DND-41 (cell line): Measurements from ENCODE around the gene FERMT2.

Source experiments
- ATAC-seq: fragments of 200-7000 bp; cut with Tn5 transposase; 3 replicates; pipeline ENCODE4 v1.9.1; 2021; ENCODE audit warnings: low read depth; ENCODE audit not compliant: insufficient read depth
- DNase-seq: peaks from one replicate; pipeline ENCODE4 v3.0.0-alpha.2; 2020
- H2AFZ ChIP-seq: 2 replicates; pipeline ENCODE4 v1.6.0; 2012; ENCODE audit warnings: low read depth, low read length
- H3K27ac ChIP-seq: 2 replicates; pipeline ENCODE4 v1.5.1; 2012; ENCODE audit warnings: low read length, inconsistent platforms
- H3K27me3 ChIP-seq: fragments of 200-600 bp; sonication (generic); 2 replicates; pipeline ENCODE4 v1.6.0; 2012; ENCODE audit warnings: low read length, mild to moderate bottlenecking, inconsistent platforms; ENCODE audit not compliant: insufficient read depth, poor library complexity
- H3K36me3 ChIP-seq: 2 replicates; pipeline ENCODE4 v1.5.1; 2012; ENCODE audit warnings: low read length, inconsistent platforms; ENCODE audit not compliant: insufficient read depth
- H3K4me1 ChIP-seq: 2 replicates; pipeline ENCODE4 v1.5.1; 2012; ENCODE audit warnings: mild to moderate bottlenecking, low read length; ENCODE audit not compliant: insufficient read depth
- H3K4me2 ChIP-seq: 2 replicates; pipeline ENCODE4 v1.6.0; 2012; ENCODE audit warnings: mild to moderate bottlenecking, moderate library complexity, low read length, inconsistent platforms; ENCODE audit not compliant: insufficient read depth
- H3K4me3 ChIP-seq, 2 experiments: fragments of 200-600 bp in 1 of 2; shearing (Covaris generic) in 1 of 2; 2 replicates each; pipeline ENCODE4 v1.5.1; 2012 to 2016; ENCODE audit warnings: inconsistent platforms in 2 of 2, low read length in 2 of 2, mild to moderate bottlenecking in 2 of 2, low read depth in 1 of 2, moderate library complexity in 1 of 2
- H3K79me2 ChIP-seq: 2 replicates; pipeline ENCODE4 v1.6.0; 2012; ENCODE audit warnings: low read length, inconsistent platforms; ENCODE audit not compliant: insufficient read depth
- H3K9ac ChIP-seq: 2 replicates; pipeline ENCODE4 v1.6.0; 2012; ENCODE audit warnings: low read depth, mild to moderate bottlenecking, inconsistent platforms, low read length, moderate library complexity
- H3K9me3 ChIP-seq: 2 replicates; pipeline ENCODE4 v1.5.1; 2012; ENCODE audit warnings: low read length, moderate library complexity, mild to moderate bottlenecking, inconsistent platforms; ENCODE audit not compliant: insufficient read depth, severe bottlenecking
- H4K20me1 ChIP-seq: 2 replicates; pipeline ENCODE4 v1.6.0; 2012; ENCODE audit warnings: low read length; ENCODE audit not compliant: insufficient read depth
- EZH2 ChIP-seq: IDR thresholded peaks from 3 replicates; pipeline ENCODE4 v1.6.1; 2012; ENCODE audit warnings: borderline replicate concordance, low read depth, mild to moderate bottlenecking, moderate library complexity, low read length, inconsistent platforms; ENCODE audit not compliant: severe bottlenecking
- TF ChIP-seq, protein P1 (sequence below): IDR thresholded peaks from 2 replicates; pipeline ENCODE4 v1.5.1; 2012; ENCODE audit warnings: borderline replicate concordance, low read length, moderate library complexity, mild to moderate bottlenecking; ENCODE audit not compliant: poor library complexity, severe bottlenecking; ENCODE audit errors: extremely low read depth

FERMT2 gene, protein sequence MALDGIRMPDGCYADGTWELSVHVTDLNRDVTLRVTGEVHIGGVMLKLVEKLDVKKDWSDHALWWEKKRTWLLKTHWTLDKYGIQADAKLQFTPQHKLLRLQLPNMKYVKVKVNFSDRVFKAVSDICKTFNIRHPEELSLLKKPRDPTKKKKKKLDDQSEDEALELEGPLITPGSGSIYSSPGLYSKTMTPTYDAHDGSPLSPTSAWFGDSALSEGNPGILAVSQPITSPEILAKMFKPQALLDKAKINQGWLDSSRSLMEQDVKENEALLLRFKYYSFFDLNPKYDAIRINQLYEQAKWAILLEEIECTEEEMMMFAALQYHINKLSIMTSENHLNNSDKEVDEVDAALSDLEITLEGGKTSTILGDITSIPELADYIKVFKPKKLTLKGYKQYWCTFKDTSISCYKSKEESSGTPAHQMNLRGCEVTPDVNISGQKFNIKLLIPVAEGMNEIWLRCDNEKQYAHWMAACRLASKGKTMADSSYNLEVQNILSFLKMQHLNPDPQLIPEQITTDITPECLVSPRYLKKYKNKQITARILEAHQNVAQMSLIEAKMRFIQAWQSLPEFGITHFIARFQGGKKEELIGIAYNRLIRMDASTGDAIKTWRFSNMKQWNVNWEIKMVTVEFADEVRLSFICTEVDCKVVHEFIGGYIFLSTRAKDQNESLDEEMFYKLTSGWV

DNA sequence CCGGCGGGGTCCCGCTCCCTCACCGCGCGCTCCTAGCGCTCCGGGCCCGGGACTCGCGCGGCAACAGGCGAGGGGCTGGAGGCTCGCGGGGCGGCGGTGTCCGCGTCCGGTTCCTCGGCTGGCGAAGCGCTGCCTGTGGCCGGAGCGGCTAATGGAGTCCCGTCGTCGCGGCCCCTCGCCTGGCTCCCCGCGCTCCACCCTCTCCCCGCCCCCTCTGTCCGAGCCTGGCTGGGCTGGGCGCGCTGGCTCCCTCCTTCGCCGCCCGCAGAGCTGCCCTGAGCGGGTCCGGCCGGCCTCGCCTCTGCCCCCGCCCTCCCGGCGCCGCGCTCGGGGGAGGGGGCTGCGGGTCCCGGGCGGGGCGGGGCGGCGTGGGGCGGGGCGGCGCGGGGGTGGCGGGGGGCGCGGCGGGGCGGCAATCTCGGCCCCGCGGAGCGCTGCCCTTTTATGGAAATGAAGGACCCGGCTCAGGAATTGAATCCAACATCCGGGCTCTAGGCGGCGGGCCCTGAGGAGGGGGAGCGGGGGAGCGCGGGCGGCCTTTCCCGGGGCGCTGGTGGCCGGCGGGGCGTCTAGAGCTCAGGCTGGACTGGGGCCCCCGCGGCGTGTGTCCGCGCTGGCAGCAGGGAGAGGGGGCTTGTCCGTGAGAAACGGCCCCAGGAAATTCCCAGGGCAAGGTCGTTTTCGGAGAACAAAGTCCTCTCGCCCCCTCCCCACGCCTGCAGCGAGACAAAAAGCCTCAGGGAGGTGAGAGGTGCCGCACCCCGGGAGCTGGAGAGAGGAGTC, at the start of gene FERMT2:
Gene FERMT2, minus strand, starts transcription at position 153 of the 783 bp plus-strand sequence. CDS start 482 bp downstream, outside the sequence.
- peak; percentile 74 for DNase-seq
- Histone ChIP-seq H2AFZ (peak within 1 kb of the TSS; percentile 97), H3K79me2 (peaks cover 27% of the 10 kb centered on the region), H4K20me1 (no peaks in the 10 kb centered on the region), H3K36me3 (peaks cover 11% of the 10 kb centered on the region; the same call in 1 of the 2 replicates), H3K27me3 (no peaks in the 10 kb centered on the region), H3K9me3 (no peaks in the 10 kb centered on the region), H3K4me2 (peak within 1 kb of the TSS; percentile 90), H3K9ac (peak within 1 kb of the TSS; percentile 85), H3K27ac (peak within 1 kb of the TSS; percentile 72), H3K4me1 (peaks cover 36% of the 10 kb centered on the region), H3K4me3 (peak within 1 kb of the TSS; percentile 77 to 95)
- ATAC-seq = peak; percentile 70
- TF ChIP-seq, protein P1, sequence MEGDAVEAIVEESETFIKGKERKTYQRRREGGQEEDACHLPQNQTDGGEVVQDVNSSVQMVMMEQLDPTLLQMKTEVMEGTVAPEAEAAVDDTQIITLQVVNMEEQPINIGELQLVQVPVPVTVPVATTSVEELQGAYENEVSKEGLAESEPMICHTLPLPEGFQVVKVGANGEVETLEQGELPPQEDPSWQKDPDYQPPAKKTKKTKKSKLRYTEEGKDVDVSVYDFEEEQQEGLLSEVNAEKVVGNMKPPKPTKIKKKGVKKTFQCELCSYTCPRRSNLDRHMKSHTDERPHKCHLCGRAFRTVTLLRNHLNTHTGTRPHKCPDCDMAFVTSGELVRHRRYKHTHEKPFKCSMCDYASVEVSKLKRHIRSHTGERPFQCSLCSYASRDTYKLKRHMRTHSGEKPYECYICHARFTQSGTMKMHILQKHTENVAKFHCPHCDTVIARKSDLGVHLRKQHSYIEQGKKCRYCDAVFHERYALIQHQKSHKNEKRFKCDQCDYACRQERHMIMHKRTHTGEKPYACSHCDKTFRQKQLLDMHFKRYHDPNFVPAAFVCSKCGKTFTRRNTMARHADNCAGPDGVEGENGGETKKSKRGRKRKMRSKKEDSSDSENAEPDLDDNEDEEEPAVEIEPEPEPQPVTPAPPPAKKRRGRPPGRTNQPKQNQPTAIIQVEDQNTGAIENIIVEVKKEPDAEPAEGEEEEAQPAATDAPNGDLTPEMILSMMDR = no peak
- no peak for TF ChIP-seq EZH2

DNA sequence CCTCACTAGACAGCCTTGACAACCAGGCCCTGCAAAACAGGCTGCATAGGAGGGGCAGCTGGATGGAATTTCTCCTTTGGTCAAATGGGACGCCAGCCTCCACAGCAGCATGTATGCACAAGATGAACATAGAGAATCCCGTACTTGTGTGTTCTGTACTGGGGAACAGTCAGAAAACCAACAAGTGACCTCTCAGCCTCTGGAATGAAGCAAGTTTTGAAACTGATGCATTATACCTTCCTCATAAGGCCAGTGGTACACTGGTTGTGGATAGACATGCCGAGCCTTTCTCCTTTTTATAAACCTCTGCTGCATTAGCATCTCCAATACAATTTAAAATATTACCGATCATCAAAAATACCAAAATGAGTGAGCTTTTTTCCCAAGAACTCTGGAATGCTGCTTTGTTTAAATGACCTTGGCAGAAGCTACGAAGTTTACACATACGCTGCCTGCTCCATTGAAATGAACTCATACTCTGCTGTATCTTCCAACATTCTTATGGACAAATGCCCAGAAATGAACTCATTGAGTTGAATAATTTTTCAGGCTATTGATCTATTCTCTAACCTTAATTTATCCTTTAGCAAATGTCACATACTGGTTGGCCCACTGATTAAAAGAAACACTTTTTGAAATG, 47.6 kb upstream of the FERMT2 start:
- Histone ChIP-seq H3K79me2 (no peaks in the 10 kb centered on the region), H3K4me3 (no peak overlapping the region), H3K4me1 (no peaks in the 10 kb centered on the region), H3K9ac (no peak overlapping the region), H2AFZ (no peak overlapping the region), H3K9me3 (no peaks in the 10 kb centered on the region), H3K4me2 (no peak overlapping the region), H3K27me3 (no peaks in the 10 kb centered on the region), H4K20me1 (no peaks in the 10 kb centered on the region), H3K27ac (no peak overlapping the region), H3K36me3 (no peaks in the 10 kb centered on the region)
- no peak for DNase-seq
- no peak for ATAC-seq
- TF ChIP-seq EZH2 = no peak
- TF ChIP-seq, protein P1 = no peak

DNA sequence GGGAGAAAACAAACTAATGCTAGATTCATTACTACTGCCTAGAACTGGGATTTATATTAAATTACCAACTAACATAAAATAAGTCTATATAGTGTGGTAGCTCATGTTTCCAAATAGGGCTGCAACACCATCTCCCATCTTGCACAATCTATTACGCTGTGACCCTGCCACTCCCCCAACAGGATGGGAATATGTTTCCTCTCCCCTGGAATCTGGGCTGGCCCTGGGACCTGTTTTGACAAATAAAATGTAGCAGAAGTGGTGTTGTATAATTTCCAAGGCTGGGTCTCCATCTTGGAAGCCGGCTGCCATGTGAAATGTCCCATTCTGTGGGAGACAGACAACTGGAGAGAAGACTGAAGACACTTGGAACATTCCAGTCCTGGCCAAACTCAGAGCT, 45.6 kb upstream of the FERMT2 start:
- no peaks in the 10 kb centered on the region for H3K79me2 ChIP-seq
- no peak for TF ChIP-seq EZH2
- TF ChIP-seq, protein P1 = no peak
- H3K4me3 ChIP-seq = no peak overlapping the region
- no peak overlapping the region for H2AFZ ChIP-seq
- no peaks in the 10 kb centered on the region for H3K27me3 ChIP-seq
- no peaks in the 10 kb centered on the region for H3K9me3 ChIP-seq
- H4K20me1 ChIP-seq = no peaks in the 10 kb centered on the region
- ATAC-seq (no peak), DNase-seq (no peak)
- H3K27ac ChIP-seq = no peak overlapping the region
- H3K4me1 ChIP-seq = no peaks in the 10 kb centered on the region
- no peaks in the 10 kb centered on the region for H3K36me3 ChIP-seq
- H3K9ac ChIP-seq = no peak overlapping the region
- H3K4me2 ChIP-seq = no peak overlapping the region
